Right lobe of liver (tissue), 6 donors: ENCODE results near the gene SLCO3A1. TPM values are rescaled to one million over a fixed set of nuclear protein-coding genes. Genes with fewer than 3 reads are reported as not detected.

Experiments used
- ATAC-seq, 4 donors: fragments of 200-7000 bp; cut with Tn5 transposase; one replicate each; pipeline ENCODE4 v1.9.1; 2020; ENCODE audit warnings: mild to moderate bottlenecking in 4 of 4, moderate library complexity in 4 of 4
- DNase-seq, 3 donors: peaks; one replicate each; pipeline ENCODE4 v3.0.0-alpha.2; 2020
- H3K27ac ChIP-seq, 3 donors: fragments of 200-600 bp; one replicate each; pipeline ENCODE4 v1.8.0; 2022
- H3K27me3 ChIP-seq, 2 donors: fragments of 200-600 bp; one replicate each; pipeline ENCODE4 v1.8.0; 2022
- H3K36me3 ChIP-seq, 4 donors: fragments of 200-600 bp; sonication (generic) in 1 of 4; one replicate each; pipeline versions ENCODE4 v1.5.1 to v1.8.0; 2017 to 2022; ENCODE audit warnings: control low read depth in 1 of 4
- H3K4me1 ChIP-seq, 4 donors: fragments of 200-600 bp; sonication (generic) in 1 of 4; one replicate each; pipeline versions ENCODE4 v1.5.1 to v1.8.0; 2017 to 2022; ENCODE audit warnings: control low read depth in 1 of 4
- H3K4me3 ChIP-seq, 3 donors: fragments of 200-600 bp; one replicate each; pipeline ENCODE4 v1.8.0; 2022
- H3K9me3 ChIP-seq, 4 donors: fragments of 200-600 bp; sonication (generic) in 1 of 4; one replicate each; pipeline versions ENCODE4 v1.5.1 to v1.8.0; 2017 to 2022; ENCODE audit warnings: control low read depth in 1 of 4
- POLR2A ChIP-seq: fragments of 450-650 bp; IDR thresholded peaks from one replicate; pipeline ENCODE4 v1.6.1; 2017; ENCODE audit warnings: antibody characterized with exemption, mild to moderate bottlenecking
- WGBS: methylation state at CpG from one replicate; pipeline ENCODE4 v1.1.6; 2018; ENCODE audit warnings: low coverage, low lambda C conversion rate; ENCODE audit not compliant: insufficient coverage; ENCODE audit errors: missing lambda C conversion rate; 5-methylcytosine and 5-hydroxymethylcytosine counted together
- intact Hi-C, 2 donors: fragments of 100-400 bp; cut with DNase I; formaldehyde crosslinking; loops; one replicate each; pipeline versions ENCODE4 v1.11.2 to v1.14.1; 2022
- total RNA-seq, 6 experiments: library from RNA; depleted of rRNA in 2 of 6; stranded (reverse); fragments of >200 nt in 2 of 6; fragmentation: NEBNext Ultra II Directional in 3 of 6; extraction: Animal tissue kit (Norgen Biotek cat#: 25700) in 3 of 6; gene quantifications; one replicate each; pipeline versions ENCODE4 v1.1.0 to v1.2.4, GENCODE V29; 2016 to 2023
- TF ChIP-seq, protein P1 (sequence below), 4 donors: fragments of 200-600 bp in 3 of 4; fragments of 450-650 bp in 1 of 4; IDR thresholded peaks; one replicate each; pipeline versions ENCODE4 v1.5.1 to v1.8.0; 2016 to 2022; ENCODE audit warnings: antibody characterized with exemption in 4 of 4, mild to moderate bottlenecking in 2 of 4
- donor health status: DM: no; HTN: yes; CAD: no.
- donor health status: DM: no; HTN: no; CAD: no.
- donor health status: DM: no; HTN: no; CAD: no.
- donor health status: DM: no; HTN: yes; CAD: no.
- donor health status: DM: no; HTN: yes; CAD: no.

Gene SLCO3A1
- total RNA-seq, 6 experiments from 2014 or later = 2.4 to 7.7 (median 3.7) TPM

DNA sequence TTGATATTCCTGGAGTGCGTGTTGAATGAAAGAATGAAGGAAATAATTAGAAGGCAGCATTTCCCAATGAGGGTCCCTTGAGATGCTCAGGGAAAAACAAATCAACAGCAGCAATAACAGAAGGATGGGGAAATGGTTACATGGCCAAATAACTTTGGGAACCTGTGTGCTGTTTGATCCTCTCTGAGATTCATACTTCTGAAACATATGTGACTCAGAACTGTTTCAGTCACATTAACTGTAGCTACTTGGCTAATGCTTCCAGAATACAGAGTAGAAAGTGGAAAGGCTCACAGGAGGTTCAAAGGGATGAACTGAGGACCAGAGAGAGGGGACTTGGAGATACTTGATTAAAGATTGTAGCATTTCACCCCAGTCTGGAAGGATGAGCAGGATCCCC is 258.2 kb downstream of the SLCO3A1 start:
- H3K9me3 ChIP-seq = no peaks in the 10 kb centered on the region
- no peaks in the 10 kb centered on the region for H3K27me3 ChIP-seq
- TF ChIP-seq, protein P1, sequence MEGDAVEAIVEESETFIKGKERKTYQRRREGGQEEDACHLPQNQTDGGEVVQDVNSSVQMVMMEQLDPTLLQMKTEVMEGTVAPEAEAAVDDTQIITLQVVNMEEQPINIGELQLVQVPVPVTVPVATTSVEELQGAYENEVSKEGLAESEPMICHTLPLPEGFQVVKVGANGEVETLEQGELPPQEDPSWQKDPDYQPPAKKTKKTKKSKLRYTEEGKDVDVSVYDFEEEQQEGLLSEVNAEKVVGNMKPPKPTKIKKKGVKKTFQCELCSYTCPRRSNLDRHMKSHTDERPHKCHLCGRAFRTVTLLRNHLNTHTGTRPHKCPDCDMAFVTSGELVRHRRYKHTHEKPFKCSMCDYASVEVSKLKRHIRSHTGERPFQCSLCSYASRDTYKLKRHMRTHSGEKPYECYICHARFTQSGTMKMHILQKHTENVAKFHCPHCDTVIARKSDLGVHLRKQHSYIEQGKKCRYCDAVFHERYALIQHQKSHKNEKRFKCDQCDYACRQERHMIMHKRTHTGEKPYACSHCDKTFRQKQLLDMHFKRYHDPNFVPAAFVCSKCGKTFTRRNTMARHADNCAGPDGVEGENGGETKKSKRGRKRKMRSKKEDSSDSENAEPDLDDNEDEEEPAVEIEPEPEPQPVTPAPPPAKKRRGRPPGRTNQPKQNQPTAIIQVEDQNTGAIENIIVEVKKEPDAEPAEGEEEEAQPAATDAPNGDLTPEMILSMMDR (IDR thresholded peaks at IDR 0.05) = no peak
- no peak for TF ChIP-seq POLR2A
- peaks cover 0 to 3% (median 2%) of the 10 kb centered on the region in 4 donors for H3K4me1 ChIP-seq
- H3K27ac ChIP-seq = no peak overlapping the region
- DNase-seq (no peak), ATAC-seq (no peak)
- H3K4me3 ChIP-seq = no peak overlapping the region
- 94% methylated on average over 1 of the region's 1 CpG for WGBS
- intact Hi-C loops = no loop called here
- no peaks in the 10 kb centered on the region for H3K36me3 ChIP-seq

DNA sequence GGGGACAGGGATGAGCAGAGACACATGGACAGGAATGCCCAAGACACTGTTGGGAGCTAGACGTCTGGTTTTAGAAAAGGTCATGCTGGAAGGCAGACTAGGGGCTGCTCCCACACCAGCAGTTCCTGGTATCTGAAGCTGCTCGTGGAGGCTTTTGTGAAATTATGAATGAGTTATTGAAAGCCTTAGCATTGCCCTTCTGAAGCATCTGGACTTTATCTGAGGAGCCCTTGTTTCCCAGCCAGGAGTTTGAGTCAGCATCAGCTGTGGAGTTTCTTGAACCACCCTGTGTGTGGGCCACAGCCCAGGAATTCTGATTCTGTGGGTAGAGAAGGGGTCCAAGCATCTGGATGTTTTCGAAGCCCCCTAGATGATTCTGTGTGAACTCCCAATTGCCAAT is 258.7 kb downstream of the SLCO3A1 start:
- DNase-seq (no peak), ATAC-seq (no peak)
- H3K27me3 ChIP-seq = no peaks in the 10 kb centered on the region
- no peaks in the 10 kb centered on the region for H3K9me3 ChIP-seq
- intact Hi-C loops = no loop called here
- H3K4me1 ChIP-seq = peaks cover 0 to 8% (median 4%) of the 10 kb centered on the region in 4 donors
- H3K27ac ChIP-seq = no peak overlapping the region
- no peaks in the 10 kb centered on the region for H3K36me3 ChIP-seq
- WGBS = 80% methylated on average over 1 of the region's 3 CpGs
- no peak for TF ChIP-seq POLR2A
- TF ChIP-seq, protein P1 (IDR thresholded peaks at IDR 0.05) = no peak
- H3K4me3 ChIP-seq = no peak overlapping the region

DNA sequence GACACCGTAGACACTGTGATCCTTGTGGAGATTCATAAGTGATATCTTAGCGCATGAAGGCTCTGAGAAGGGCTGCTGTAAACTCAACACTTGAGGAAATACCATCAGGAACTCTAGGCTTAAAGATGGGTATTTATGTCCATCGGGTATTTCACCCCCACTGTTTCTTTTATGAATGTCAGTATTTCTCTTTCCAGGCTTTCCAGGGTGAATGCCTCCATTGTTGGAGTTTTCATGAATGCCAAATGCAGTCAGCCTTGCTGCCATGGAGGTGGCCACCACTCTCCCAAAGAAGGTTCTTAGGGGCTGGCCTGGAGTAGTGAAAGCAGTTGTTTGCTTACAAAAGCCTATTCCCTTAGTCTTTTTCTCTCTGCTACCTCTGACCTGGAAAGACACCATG is 259.2 kb downstream of the SLCO3A1 start:
- WGBS = 100% methylated on average over 1 of the region's 3 CpGs
- Histone ChIP-seq H3K27me3 (no peaks in the 10 kb centered on the region), H3K36me3 (no peaks in the 10 kb centered on the region), H3K27ac (no peak overlapping the region), H3K4me3 (no peak overlapping the region), H3K4me1 (peaks cover 0 to 11% (median 4%) of the 10 kb centered on the region in 4 donors), H3K9me3 (no peaks in the 10 kb centered on the region)
- intact Hi-C loops = no loop called here
- no peak for TF ChIP-seq POLR2A
- TF ChIP-seq, protein P1 (IDR thresholded peaks at IDR 0.05) = no peak
- ATAC-seq (no peak), DNase-seq (no peak)

DNA sequence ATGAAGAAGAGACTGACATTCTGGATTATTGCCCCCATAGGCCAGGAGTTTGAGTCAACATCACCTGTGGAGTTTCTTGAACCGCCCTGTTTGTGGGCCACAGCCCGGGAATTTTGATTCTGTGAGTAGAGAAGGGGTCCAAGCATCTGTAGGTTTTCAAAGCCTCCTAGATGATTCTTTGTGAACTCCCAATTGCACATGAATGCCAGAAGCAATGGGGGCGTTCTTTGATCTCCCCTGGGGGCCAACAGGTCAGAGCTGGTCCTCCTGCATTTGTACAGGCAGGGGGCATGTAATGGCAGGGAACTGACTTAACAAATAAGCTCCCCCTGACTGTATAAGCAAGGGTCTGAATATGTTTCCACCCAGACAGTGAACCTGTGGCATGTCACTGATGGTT is 260.3 kb downstream of the SLCO3A1 start:
- intact Hi-C loops = no loop called here
- DNase-seq = no peak
- no peak for ATAC-seq
- WGBS = no CpG with 5 or more reads among the region's 3 CpGs
- Histone ChIP-seq H3K36me3 (no peaks in the 10 kb centered on the region), H3K4me1 (peaks cover 0 to 15% (median 4%) of the 10 kb centered on the region in 4 donors), H3K27ac (no peak overlapping the region), H3K4me3 (no peak overlapping the region), H3K27me3 (no peaks in the 10 kb centered on the region), H3K9me3 (no peaks in the 10 kb centered on the region)
- no peak for TF ChIP-seq POLR2A
- TF ChIP-seq, protein P1 (IDR thresholded peaks at IDR 0.05) = no peak

DNA sequence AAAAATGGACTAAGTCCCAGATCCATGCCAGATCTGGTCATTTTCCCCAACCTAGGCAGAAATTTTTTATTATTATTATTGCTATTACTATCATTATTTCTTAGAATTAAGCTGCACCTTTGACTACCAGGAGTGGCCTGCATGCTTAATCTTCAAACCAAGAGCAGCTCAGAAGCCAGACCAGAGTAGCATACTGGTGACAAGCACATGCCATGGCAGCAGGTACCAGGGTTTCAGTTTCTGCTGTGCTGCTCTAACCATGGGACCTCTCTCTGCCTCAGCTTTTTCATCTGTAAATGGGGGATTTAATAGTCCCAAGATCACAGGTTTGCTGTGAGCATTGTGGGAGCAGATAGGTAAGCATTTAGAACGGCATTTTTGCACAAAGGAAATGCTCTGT is 262.3 kb downstream of the SLCO3A1 start:
- Histone ChIP-seq H3K9me3 (no peaks in the 10 kb centered on the region), H3K36me3 (no peaks in the 10 kb centered on the region), H3K4me1 (peaks cover 0 to 21% (median 4%) of the 10 kb centered on the region in 4 donors), H3K27me3 (no peaks in the 10 kb centered on the region), H3K4me3 (no peak overlapping the region), H3K27ac (no peak overlapping the region)
- intact Hi-C loops = no loop called here
- TF ChIP-seq, protein P1 (IDR thresholded peaks at IDR 0.05) = no peak
- no peak for TF ChIP-seq POLR2A
- ATAC-seq (no peak), DNase-seq (no peak)
- WGBS = 86% methylated on average over 1 of the region's 1 CpG
